ENCODE data around the gene RICTOR.

Gene RICTOR

DNA sequence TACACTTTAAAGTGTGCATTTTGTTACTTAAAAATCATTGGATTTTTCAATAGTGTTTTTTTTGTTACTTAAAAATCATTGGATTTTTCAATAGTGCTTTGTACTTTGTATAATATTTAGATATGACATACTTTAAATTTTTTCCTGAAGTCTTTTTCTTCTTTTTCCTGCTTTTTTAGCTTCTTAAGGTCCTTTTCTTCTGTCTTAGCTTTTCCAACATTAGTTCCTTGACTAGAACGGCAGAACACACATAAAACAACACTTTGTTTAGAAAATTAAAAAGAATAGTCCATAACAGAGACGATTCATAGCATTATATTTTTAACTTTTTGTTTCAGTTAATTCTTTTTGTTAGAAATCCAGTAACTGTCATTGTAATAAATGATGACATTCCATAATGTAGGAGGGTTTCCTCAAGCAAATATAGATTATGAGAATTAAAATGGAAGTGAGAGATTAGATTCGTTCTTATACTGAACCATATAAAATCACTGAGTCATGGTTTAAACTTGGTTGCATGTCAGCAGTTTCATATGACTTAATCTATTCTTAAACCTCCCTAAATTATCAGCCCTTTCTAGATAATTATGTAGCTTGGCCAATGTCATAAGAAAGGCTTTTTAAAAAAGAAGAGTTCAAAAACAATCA, 45.3 kb upstream of the RICTOR start:
- WGBS: no CpG with 5 or more reads among the region's 3 CpGs
- H2BK120ac ChIP-seq (ENCODE audit: low read depth, low read length): no peak overlapping the region
- H2BK15ac ChIP-seq (ENCODE audit: low read depth, poor library complexity, severe bottlenecking): no peak overlapping the region
- H2BK12ac ChIP-seq (ENCODE audit: low read length in 2 of 2): no peak overlapping the region
- no peak overlapping the region for H3K4me3 ChIP-seq (ENCODE audit: insufficient read depth in 1 of 2, low read depth in 1 of 2, low read length in 2 of 2)
- no peak overlapping the region for H2BK5ac ChIP-seq (ENCODE audit: low read depth, low read length, poor library complexity, severe bottlenecking)
- H3K36me3 ChIP-seq (ENCODE audit: control insufficient read depth in 1 of 2, insufficient read depth in 2 of 2, low read depth in 1 of 2, low read length in 2 of 2): no peaks in the 10 kb centered on the region
- no peak overlapping the region for H3K18ac ChIP-seq (ENCODE audit: low read depth in 1 of 2, low read length in 2 of 2)
- no peak overlapping the region for H3K4me2 ChIP-seq (ENCODE audit: low read length, poor library complexity, severe bottlenecking)
- H3K27me3 ChIP-seq (ENCODE audit: control insufficient read depth in 1 of 2, insufficient read depth in 1 of 2, low read length in 2 of 2): no peaks in the 10 kb centered on the region
- H3K79me1 ChIP-seq (replicated peaks; ENCODE audit: low read length, poor library complexity, severe bottlenecking): no peaks in the 10 kb centered on the region
- no peak overlapping the region for H4K91ac ChIP-seq (ENCODE audit: low read length)
- H4K8ac ChIP-seq (ENCODE audit: low read length): no peak overlapping the region
- no peak overlapping the region for H3K4ac ChIP-seq (ENCODE audit: low read depth in 1 of 2, low read length in 2 of 2)
- no peak overlapping the region for H2AK5ac ChIP-seq (ENCODE audit: low read length, severe bottlenecking)
- no peak overlapping the region for H2AFZ ChIP-seq (ENCODE audit: low read depth, low read length)
- no peak for DNase-seq
- no peaks in the 10 kb centered on the region for H3K4me1 ChIP-seq (ENCODE audit: control insufficient read depth, insufficient read depth, low read depth, low read length)
- no peak overlapping the region for H3K9ac ChIP-seq (ENCODE audit: low read length)
- no peak overlapping the region for H3K27ac ChIP-seq (ENCODE audit: low read length, poor library complexity, severe bottlenecking)
- no peaks in the 10 kb centered on the region for H3K9me3 ChIP-seq (ENCODE audit: control insufficient read depth, low read length)
- H3K14ac ChIP-seq (ENCODE audit: low read length in 2 of 2): no peak overlapping the region
- H3K23ac ChIP-seq (ENCODE audit: low read length in 2 of 2): no peak overlapping the region

GRCh38 chr5:39118638-39119037, 44.4 kb upstream of the RICTOR start:
- no peaks in the 10 kb centered on the region for H3K27me3 ChIP-seq (ENCODE audit: control insufficient read depth in 1 of 2, insufficient read depth in 1 of 2, low read length in 2 of 2)
- no peak overlapping the region for H4K91ac ChIP-seq (ENCODE audit: low read length)
- H3K23ac ChIP-seq (ENCODE audit: low read length in 2 of 2): no peak overlapping the region
- H2BK12ac ChIP-seq (ENCODE audit: low read length in 2 of 2): no peak overlapping the region
- H3K36me3 ChIP-seq (ENCODE audit: control insufficient read depth in 1 of 2, insufficient read depth in 2 of 2, low read depth in 1 of 2, low read length in 2 of 2): no peaks in the 10 kb centered on the region
- no peaks in the 10 kb centered on the region for H3K9me3 ChIP-seq (ENCODE audit: control insufficient read depth, low read length)
- no peak overlapping the region for H3K9ac ChIP-seq (ENCODE audit: low read length)
- no peak for DNase-seq
- no peaks in the 10 kb centered on the region for H3K4me1 ChIP-seq (ENCODE audit: control insufficient read depth, insufficient read depth, low read depth, low read length)
- no peak overlapping the region for H3K18ac ChIP-seq (ENCODE audit: low read depth in 1 of 2, low read length in 2 of 2)
- no peak overlapping the region for H2AFZ ChIP-seq (ENCODE audit: low read depth, low read length)
- H2BK15ac ChIP-seq (ENCODE audit: low read depth, poor library complexity, severe bottlenecking): no peak overlapping the region
- no peak overlapping the region for H3K4me2 ChIP-seq (ENCODE audit: low read length, poor library complexity, severe bottlenecking)
- no peak overlapping the region for H3K14ac ChIP-seq (ENCODE audit: low read length in 2 of 2)
- 100% methylated on average over 1 of the region's 2 CpGs for WGBS
- H3K4ac ChIP-seq (ENCODE audit: low read depth in 1 of 2, low read length in 2 of 2): no peak overlapping the region
- H3K27ac ChIP-seq (ENCODE audit: low read length, poor library complexity, severe bottlenecking): no peak overlapping the region
- no peak overlapping the region for H3K4me3 ChIP-seq (ENCODE audit: insufficient read depth in 1 of 2, low read depth in 1 of 2, low read length in 2 of 2)
- no peak overlapping the region for H2BK5ac ChIP-seq (ENCODE audit: low read depth, low read length, poor library complexity, severe bottlenecking)
- H2AK5ac ChIP-seq (ENCODE audit: low read length, severe bottlenecking): no peak overlapping the region
- H3K79me1 ChIP-seq (replicated peaks; ENCODE audit: low read length, poor library complexity, severe bottlenecking): no peaks in the 10 kb centered on the region
- no peak overlapping the region for H4K8ac ChIP-seq (ENCODE audit: low read length)
- no peak overlapping the region for H2BK120ac ChIP-seq (ENCODE audit: low read depth, low read length)

DNA sequence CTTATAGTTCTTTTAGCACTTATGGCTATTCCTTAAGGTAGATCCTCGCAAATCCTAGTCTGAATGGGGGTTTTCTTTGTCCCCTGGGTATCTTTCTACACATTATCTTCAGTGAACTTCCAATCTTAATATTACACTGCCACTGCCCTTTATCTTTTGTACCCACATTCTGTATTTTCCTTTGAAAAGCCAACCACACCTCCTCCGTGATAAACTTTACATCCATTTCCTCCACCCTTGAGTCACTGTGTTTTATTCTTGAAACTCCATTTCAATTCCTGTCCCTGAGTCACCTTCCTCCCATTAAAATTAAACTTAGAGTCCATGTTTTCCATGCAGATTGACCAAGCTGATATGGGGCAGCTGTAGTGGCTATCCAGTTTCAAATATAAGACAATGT, 43.2 kb upstream of the RICTOR start:
- WGBS: 61% methylated on average over 2 of the region's 2 CpGs
- Histone ChIP-seq H3K36me3 (ENCODE audit: control insufficient read depth in 1 of 2, insufficient read depth in 2 of 2, low read depth in 1 of 2, low read length in 2 of 2) (no peaks in the 10 kb centered on the region), H2BK5ac (ENCODE audit: low read depth, low read length, poor library complexity, severe bottlenecking) (no peak overlapping the region), H3K23ac (ENCODE audit: low read length in 2 of 2) (no peak overlapping the region), H3K4me2 (ENCODE audit: low read length, poor library complexity, severe bottlenecking) (no peak overlapping the region), H3K4me3 (ENCODE audit: insufficient read depth in 1 of 2, low read depth in 1 of 2, low read length in 2 of 2) (no peak overlapping the region), H3K79me1 (replicated peaks; ENCODE audit: low read length, poor library complexity, severe bottlenecking) (no peaks in the 10 kb centered on the region), H3K9me3 (ENCODE audit: control insufficient read depth, low read length) (no peaks in the 10 kb centered on the region), H3K27me3 (ENCODE audit: control insufficient read depth in 1 of 2, insufficient read depth in 1 of 2, low read length in 2 of 2) (no peaks in the 10 kb centered on the region), H4K91ac (ENCODE audit: low read length) (no peak overlapping the region), H2AFZ (ENCODE audit: low read depth, low read length) (no peak overlapping the region), H3K9ac (ENCODE audit: low read length) (no peak overlapping the region), H2BK12ac (ENCODE audit: low read length in 2 of 2) (no peak overlapping the region), H4K8ac (ENCODE audit: low read length) (no peak overlapping the region), H3K4me1 (ENCODE audit: control insufficient read depth, insufficient read depth, low read depth, low read length) (no peaks in the 10 kb centered on the region), H3K4ac (ENCODE audit: low read depth in 1 of 2, low read length in 2 of 2) (no peak overlapping the region), H3K27ac (ENCODE audit: low read length, poor library complexity, severe bottlenecking) (no peak overlapping the region), H2AK5ac (ENCODE audit: low read length, severe bottlenecking) (no peak overlapping the region), H2BK15ac (ENCODE audit: low read depth, poor library complexity, severe bottlenecking) (no peak overlapping the region), H3K18ac (ENCODE audit: low read depth in 1 of 2, low read length in 2 of 2) (no peak overlapping the region), H3K14ac (ENCODE audit: low read length in 2 of 2) (no peak overlapping the region), H2BK120ac (ENCODE audit: low read depth, low read length) (no peak overlapping the region)
- no peak for DNase-seq

DNA sequence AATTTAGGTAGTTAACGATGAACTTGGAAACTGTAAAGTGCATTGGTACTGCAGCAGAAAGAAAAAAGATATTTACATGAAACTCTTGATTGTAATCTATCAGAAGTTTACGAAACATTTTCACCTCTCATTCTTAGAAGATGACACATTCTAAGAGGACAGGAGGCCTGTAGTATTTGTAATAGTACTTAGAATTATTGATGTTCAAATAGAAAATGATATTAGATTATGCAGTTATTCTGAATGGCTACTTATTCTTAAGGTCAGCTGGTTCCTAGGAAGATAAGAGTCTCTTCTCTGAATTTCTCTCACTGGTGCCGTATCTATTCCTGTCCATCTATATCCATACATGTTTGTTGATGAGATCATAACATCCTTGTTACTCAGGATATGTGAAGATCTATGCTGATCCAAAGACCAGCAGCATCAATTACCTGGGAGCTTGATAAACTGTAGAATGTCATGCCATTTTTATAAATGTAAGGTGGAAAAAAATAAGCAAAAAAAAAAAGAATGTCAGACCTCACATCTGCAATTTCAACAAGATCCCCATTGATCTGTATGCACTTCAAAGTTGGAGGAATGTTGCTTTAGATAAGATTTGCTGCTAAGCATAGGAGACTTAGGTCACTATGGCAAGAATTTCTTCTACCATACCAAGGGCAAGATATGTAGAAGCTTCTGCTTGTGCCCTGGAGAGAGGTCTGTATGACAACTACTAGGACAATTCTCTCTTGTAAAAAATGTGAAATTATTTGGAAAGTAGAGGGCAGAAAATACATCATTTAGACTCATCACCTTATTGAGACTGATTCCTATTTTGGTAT, 42.4 kb upstream of the RICTOR start:
- Histone ChIP-seq H2AK5ac (ENCODE audit: low read length, severe bottlenecking) (no peak overlapping the region), H3K4ac (ENCODE audit: low read depth in 1 of 2, low read length in 2 of 2) (no peak overlapping the region), H3K36me3 (ENCODE audit: control insufficient read depth in 1 of 2, insufficient read depth in 2 of 2, low read depth in 1 of 2, low read length in 2 of 2) (no peaks in the 10 kb centered on the region), H3K18ac (ENCODE audit: low read depth in 1 of 2, low read length in 2 of 2) (no peak overlapping the region), H3K79me1 (replicated peaks; ENCODE audit: low read length, poor library complexity, severe bottlenecking) (no peaks in the 10 kb centered on the region), H3K27me3 (ENCODE audit: control insufficient read depth in 1 of 2, insufficient read depth in 1 of 2, low read length in 2 of 2) (no peaks in the 10 kb centered on the region), H4K91ac (ENCODE audit: low read length) (no peak overlapping the region), H2BK120ac (ENCODE audit: low read depth, low read length) (no peak overlapping the region), H3K4me3 (ENCODE audit: insufficient read depth in 1 of 2, low read depth in 1 of 2, low read length in 2 of 2) (no peak overlapping the region), H3K4me1 (ENCODE audit: control insufficient read depth, insufficient read depth, low read depth, low read length) (no peaks in the 10 kb centered on the region), H3K9ac (ENCODE audit: low read length) (no peak overlapping the region), H2BK15ac (ENCODE audit: low read depth, poor library complexity, severe bottlenecking) (no peak overlapping the region), H3K4me2 (ENCODE audit: low read length, poor library complexity, severe bottlenecking) (no peak overlapping the region), H2BK5ac (ENCODE audit: low read depth, low read length, poor library complexity, severe bottlenecking) (no peak overlapping the region), H3K23ac (ENCODE audit: low read length in 2 of 2) (no peak overlapping the region), H3K27ac (ENCODE audit: low read length, poor library complexity, severe bottlenecking) (no peak overlapping the region), H3K14ac (ENCODE audit: low read length in 2 of 2) (no peak overlapping the region), H3K9me3 (ENCODE audit: control insufficient read depth, low read length) (no peaks in the 10 kb centered on the region), H4K8ac (ENCODE audit: low read length) (no peak overlapping the region), H2AFZ (ENCODE audit: low read depth, low read length) (no peak overlapping the region), H2BK12ac (ENCODE audit: low read length in 2 of 2) (no peak overlapping the region)
- no peak for DNase-seq
- WGBS: no CpG with 5 or more reads among the region's 3 CpGs
